Left cardiac atrium (tissue), 4 donors: Measurements from ENCODE around the gene ZNF688. TPM values are rescaled to one million over a fixed set of nuclear protein-coding genes. Genes with fewer than 3 reads are reported as not detected.
"Not testable (repeated sequence)": the region's sequence is repeated elsewhere in the genome, so short reads cannot be mapped to it uniquely, and the experiment has no call there.

Experiments
- ATAC-seq, 2 donors: fragments of 200-7000 bp; cut with Tn5 transposase; one replicate each; pipeline ENCODE4 v1.9.1; 2020; ENCODE audit warnings: mild to moderate bottlenecking in 2 of 2, moderate library complexity in 2 of 2
- DNase-seq: peaks from one replicate; pipeline ENCODE4 v3.0.0-alpha.2; 2020
- intact Hi-C, 2 donors: fragments of 100-400 bp; cut with DNase I; formaldehyde crosslinking; loops; one replicate each; pipeline versions ENCODE4 v1.14.1 to v1.15.1; 2022 to 2023
- total RNA-seq, 2 donors: library from RNA; stranded (reverse); fragmentation: NEBNext Ultra II Directional; extraction: Animal tissue kit (Norgen Biotek cat#: 25700); gene quantifications; one replicate each; pipeline ENCODE4 v1.2.1, GENCODE V29; 2021
- donor health status: DM: no; HTN: yes; CAD: no.
- donor health status: DM: no; HTN: yes; CAD: no; lungs with severe emphysema.
- donor health status: DM: yes; HTN: yes; CAD: no.
- donor health status: Dilated cardiomyopathy.

The ZNF688 gene
- total RNA-seq, 2 donors from 2014 or later, result 7.9 to 12.5 TPM

- DNase-seq, ATAC-seq, intact Hi-C loops: not testable (repeated sequence)
Measured at GRCh38 chr16:30540916-30541464, 30.5 kb downstream of the ZNF688 start.

- DNase-seq, intact Hi-C loops, ATAC-seq: not testable (repeated sequence)
Measured at GRCh38 chr16:30539986-30540526, 31.5 kb downstream of the ZNF688 start.

- intact Hi-C loops, result no loop called here
- DNase-seq (peak; percentile 44), ATAC-seq (peak; percentile 55 to 66)
Measured at GRCh38 chr16:30539000-30539964, 32.2 kb downstream of the ZNF688 start.

GRCh38 chr16:30536391-30537024 is 35.0 kb downstream of the ZNF688 start:
- DNase-seq, intact Hi-C loops, ATAC-seq: not testable (repeated sequence)

- peak; percentile 63 to 80 for ATAC-seq
- intact Hi-C loops, result loop anchor here in 1 of 2 donors (2.0 kb wide), 1 partner anchor 23 kb away; the partner anchor contains the start of gene ZNF764
- DNase-seq, result peak; percentile 81
Measured at GRCh38 chr16:30535777-30536190, 35.7 kb downstream of the ZNF688 start.

- intact Hi-C loops, result loop anchor here in 1 of 2 donors (2.0 kb wide), 1 partner anchor 24 kb away; the partner anchor contains the start of gene ZNF764
- ATAC-seq (peak in 1 of 2 donors; percentile 0), DNase-seq (peak; percentile 34)
Measured at GRCh38 chr16:30535106-30535776, 36.3 kb downstream of the ZNF688 start.

GRCh38 chr16:30534368-30535105 is 37.0 kb downstream of the ZNF688 start, which contains the start of gene ZNF747:
ZNF747 (minus strand) TSS chr16:30534858; CDS start chr16:30534679, 179 bp downstream.
- ATAC-seq, result peak; percentile 91 to 93
- intact Hi-C loops, result loop anchor here in 1 of 2 donors (2.0 kb wide), 1 partner anchor 24 kb away; the partner anchor contains the start of gene ZNF764

GRCh38 chr16:30533748-30534367 is 37.7 kb downstream of the ZNF688 start:
- DNase-seq (no peak), ATAC-seq (peak in 1 of 2 donors; percentile 6)
- intact Hi-C loops, result loop anchor here in 1 of 2 donors (2.0 kb wide), 1 partner anchor 25 kb away; the partner anchor contains the start of gene ZNF764

More at GRCh38 chr16:30534368-30535105, 37.0 kb downstream of the ZNF688 start, which contains the start of gene ZNF747:
- peak; percentile 94 for DNase-seq

GRCh38 chr16:30533146-30533522 is 38.4 kb downstream of the ZNF688 start:
- DNase-seq (no peak), ATAC-seq (no peak)
- intact Hi-C loops, result no loop called here

GRCh38 chr16:30532285-30533145 is 39.0 kb downstream of the ZNF688 start:
- intact Hi-C loops, result no loop called here
- no peak for DNase-seq
- ATAC-seq, result no peak

GRCh38 chr16:30530163-30531037 is 41.1 kb downstream of the ZNF688 start:
- DNase-seq (no peak), ATAC-seq (no peak)
- intact Hi-C loops, result no loop called here

GRCh38 chr16:30528799-30529457 is 42.6 kb downstream of the ZNF688 start:
- intact Hi-C loops, result loop anchor here in 1 of 2 donors (5.0 kb wide), 2 partner anchors 43 to 82 kb away; partner anchors contain the start of genes SEPHS2 and ZNF688
- ATAC-seq, result no peak
- no peak for DNase-seq

- DNase-seq (no peak), ATAC-seq (no peak)
- intact Hi-C loops, result loop anchor here in 1 of 2 donors (5.0 kb wide), 2 partner anchors 45 to 80 kb away; partner anchors contain the start of genes SEPHS2 and ZNF688
Measured at GRCh38 chr16:30527635-30528178, 43.8 kb downstream of the ZNF688 start.
